GM23338 (cell line): ENCODE measurements around the gene PRG2. TPM values are rescaled to one million over a fixed set of nuclear protein-coding genes. Genes with fewer than 3 reads are reported as not detected.

Experiments used
- ATAC-seq: fragments of 200-7000 bp; cut with Tn5 transposase; 3 replicates; pipeline ENCODE4 v1.9.1; 2020
- DNase-seq: peaks from one replicate; pipeline ENCODE4 v3.0.0-alpha.2; 2015; ENCODE audit warnings: low spot score
- H2AFZ ChIP-seq: fragments of 200-600 bp; sonication (generic); 2 replicates; pipeline ENCODE4 v1.8.0; 2016; ENCODE audit warnings: antibody characterized with exemption, mild to moderate bottlenecking, moderate library complexity
- H3F3A ChIP-seq: fragments of 200-600 bp; sonication (generic); replicated peaks from 2 replicates; pipeline ENCODE4 v1.8.0; 2017; ENCODE audit warnings: antibody characterized with exemption, mixed run types, low read depth
- H3K27ac ChIP-seq: fragments of 200-600 bp; sonication (generic); 2 replicates; pipeline ENCODE4 v1.6.1; 2016; ENCODE audit warnings: low read depth
- H3K27me3 ChIP-seq: fragments of 200-600 bp; sonication (generic); 2 replicates; pipeline ENCODE4 v1.8.0; 2016; ENCODE audit warnings: mild to moderate bottlenecking, mixed run types, moderate library complexity; ENCODE audit not compliant: insufficient read depth
- H3K36me3 ChIP-seq: fragments of 200-600 bp; sonication (generic); 2 replicates; pipeline ENCODE4 v1.8.0; 2016; ENCODE audit warnings: mild to moderate bottlenecking; ENCODE audit not compliant: insufficient read depth
- H3K4me1 ChIP-seq: fragments of 200-600 bp; sonication (generic); 2 replicates; pipeline ENCODE4 v1.8.0; 2016; ENCODE audit warnings: mild to moderate bottlenecking, moderate library complexity; ENCODE audit not compliant: insufficient read depth
- H3K4me2 ChIP-seq: fragments of 200-600 bp; sonication (generic); 2 replicates; pipeline ENCODE4 v1.7.1; 2017; ENCODE audit warnings: mixed run types
- H3K4me3 ChIP-seq: fragments of 200-600 bp; sonication (generic); 2 replicates; pipeline ENCODE4 v1.6.1; 2016; ENCODE audit warnings: mixed run types
- H3K79me2 ChIP-seq: fragments of 200-600 bp; sonication (generic); replicated peaks from 2 replicates; pipeline ENCODE4 v1.8.0; 2017; ENCODE audit warnings: mild to moderate bottlenecking; ENCODE audit not compliant: insufficient read depth
- H3K9me2 ChIP-seq: fragments of 200-600 bp; sonication (generic); 2 replicates; pipeline ENCODE4 v1.8.0; 2017; ENCODE audit not compliant: insufficient read depth
- H4K20me1 ChIP-seq: fragments of 200-600 bp; sonication (generic); replicated peaks from 2 replicates; pipeline ENCODE4 v1.8.0; 2017; ENCODE audit warnings: mild to moderate bottlenecking; ENCODE audit not compliant: insufficient read depth
- H3K27ac Mint-ChIP-seq: 2 replicates; pipeline ENCODE4 v1.8.0; 2020; ENCODE audit warnings: inconsistent platforms, mild to moderate bottlenecking, moderate library complexity, mixed read lengths
- H3K27me3 Mint-ChIP-seq: 3 replicates; pipeline ENCODE4 v1.8.0; 2022; ENCODE audit warnings: low read depth, mild to moderate bottlenecking, moderate library complexity, mixed read lengths, inconsistent platforms; ENCODE audit not compliant: insufficient read depth, poor library complexity
- H3K36me3 Mint-ChIP-seq: 3 replicates; pipeline ENCODE4 v1.8.0; 2021; ENCODE audit warnings: low read depth, mild to moderate bottlenecking, inconsistent platforms, moderate library complexity, mixed read lengths
- H3K4me1 Mint-ChIP-seq: 3 replicates; pipeline ENCODE4 v1.8.0; 2020; ENCODE audit warnings: mild to moderate bottlenecking, inconsistent platforms, mixed read lengths
- H3K4me3 Mint-ChIP-seq: 3 replicates; pipeline ENCODE4 v1.8.0; 2021; ENCODE audit warnings: moderate library complexity, mild to moderate bottlenecking, inconsistent platforms, mixed read lengths
- H3K9me3 Mint-ChIP-seq: 3 replicates; pipeline ENCODE4 v1.8.0; 2020; ENCODE audit warnings: moderate library complexity, mild to moderate bottlenecking, inconsistent platforms, mixed read lengths
- ETS1 ChIP-seq: IDR thresholded peaks from 2 replicates; pipeline ENCODE4 v1.6.1; 2016; ENCODE audit warnings: antibody characterized with exemption
- POLR2AphosphoS5 ChIP-seq: IDR thresholded peaks from 2 replicates; pipeline ENCODE4 v1.6.1; 2016; ENCODE audit warnings: antibody characterized with exemption, low read depth
- ZNF462 ChIP-seq: fragments of 250-450 bp; sonication (Bioruptor Pico); IDR thresholded peaks from 2 replicates; pipeline ENCODE4 v1.5.0; 2020; ENCODE audit warnings: mild to moderate bottlenecking, moderate library complexity
- polyA plus RNA-seq: library from polyadenylated mRNA; unstranded; fragments of >200 nt; fragmentation: Nextera tagmentation; extraction: Ambion mirVana; gene quantifications from 2 replicates; pipeline ENCODE4 v1.2.1, GENCODE V29; 2016
- total RNA-seq: library from RNA; depleted of rRNA; stranded (reverse); fragments of >200 nt; shearing (Covaris generic); gene quantifications from 2 replicates; pipeline ENCODE4 v1.2.3, GENCODE V29; 2014

PRG2 gene
- total and polyA plus RNA-seq, 2 experiments from 2014 or later, result not detected

GRCh38 chr11:57368845-57369232, 21.6 kb downstream of the PRG2 start (continued):
- TF ChIP-seq ZNF462 (CRISPR knock-in tag) (no peak), ETS1 (no peak), POLR2AphosphoS5 (no peak)

GRCh38 chr11:57368106-57368844, 22.2 kb downstream of the PRG2 start:
- ATAC-seq, result no peak
- no peak for TF ChIP-seq ZNF462 (CRISPR knock-in tag)

More at GRCh38 chr11:57368106-57368844, 22.2 kb downstream of the PRG2 start:
- H3K27ac ChIP-seq, result no peak overlapping the region
- peaks cover 15% of the 10 kb centered on the region for H3K4me1 ChIP-seq
- H3K4me1 Mint-ChIP-seq, result peaks cover 22% of the 10 kb centered on the region
- H2AFZ ChIP-seq, result no peak overlapping the region
- 0 out of 2 replicates have a peak, but pooled peaks cover 3% of the 10 kb centered on the region for H3F3A ChIP-seq
- H3K4me3 ChIP-seq, result no peak overlapping the region
- H3K79me2 ChIP-seq, result no peaks in the 10 kb centered on the region
- no peaks in the 10 kb centered on the region for H4K20me1 ChIP-seq
- no peaks in the 10 kb centered on the region for H3K9me3 Mint-ChIP-seq
- H3K36me3 Mint-ChIP-seq, result no peaks in the 10 kb centered on the region
- no peaks in the 10 kb centered on the region for H3K27me3 ChIP-seq
- H3K4me3 Mint-ChIP-seq, result no peak overlapping the region
- H3K27me3 Mint-ChIP-seq, result peaks cover 6% of the 10 kb centered on the region
- H3K36me3 ChIP-seq, result no peaks in the 10 kb centered on the region
- H3K4me2 ChIP-seq, result no peak overlapping the region
- no peak for DNase-seq
- no peaks in the 10 kb centered on the region for H3K9me2 ChIP-seq
- no peak overlapping the region for H3K27ac Mint-ChIP-seq
